ENCODE data around the gene RPH3AL.
"Not testable (repeated sequence)": the region's sequence is repeated elsewhere in the genome, so short reads cannot be mapped to it uniquely, and the experiment has no call there.

RPH3AL gene

DNA sequence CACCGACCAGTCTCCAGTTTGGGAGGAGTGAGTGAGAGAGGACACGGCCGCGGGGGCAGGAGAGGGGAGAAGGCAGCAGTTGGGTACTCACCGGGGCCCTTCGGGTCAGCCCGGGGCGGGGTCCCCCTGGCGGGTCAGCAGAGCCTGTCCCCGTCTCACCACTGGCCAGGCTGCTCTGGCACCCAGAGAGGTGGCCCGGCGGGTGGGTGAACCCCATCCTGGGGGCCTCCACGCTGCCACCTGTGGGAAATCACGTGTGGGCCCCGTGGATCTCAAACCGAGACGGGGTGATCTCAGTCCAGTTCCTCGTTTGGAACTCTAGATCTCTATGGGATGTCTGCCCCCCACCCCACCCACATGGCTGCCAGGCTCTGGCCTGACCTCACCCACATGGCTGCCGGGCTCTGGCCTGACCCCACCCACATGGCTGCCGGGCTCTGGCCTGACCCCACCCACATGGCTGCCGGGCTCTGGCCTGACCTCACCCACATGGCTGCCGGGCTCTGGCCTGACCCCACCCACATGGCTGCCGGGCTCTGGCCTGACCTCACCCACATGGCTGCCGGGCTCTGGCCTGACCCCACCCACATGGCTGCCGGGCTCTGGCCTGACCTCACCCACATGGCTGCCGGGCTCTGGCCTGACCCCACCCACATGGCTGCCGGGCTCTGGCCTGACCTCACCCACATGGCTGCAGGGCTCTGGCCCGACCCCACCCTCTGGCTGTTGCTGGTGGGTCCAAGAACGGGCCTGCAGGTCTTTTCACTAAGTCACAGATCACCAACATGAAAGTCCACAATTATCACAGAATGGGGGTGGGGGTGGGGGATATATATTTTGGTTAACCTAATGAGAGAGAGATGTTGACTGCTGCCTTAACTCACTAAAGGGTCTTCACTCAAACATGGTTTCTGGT, 136.8 kb downstream of the RPH3AL start:
- DNase-seq, result not testable (repeated sequence)

DNA sequence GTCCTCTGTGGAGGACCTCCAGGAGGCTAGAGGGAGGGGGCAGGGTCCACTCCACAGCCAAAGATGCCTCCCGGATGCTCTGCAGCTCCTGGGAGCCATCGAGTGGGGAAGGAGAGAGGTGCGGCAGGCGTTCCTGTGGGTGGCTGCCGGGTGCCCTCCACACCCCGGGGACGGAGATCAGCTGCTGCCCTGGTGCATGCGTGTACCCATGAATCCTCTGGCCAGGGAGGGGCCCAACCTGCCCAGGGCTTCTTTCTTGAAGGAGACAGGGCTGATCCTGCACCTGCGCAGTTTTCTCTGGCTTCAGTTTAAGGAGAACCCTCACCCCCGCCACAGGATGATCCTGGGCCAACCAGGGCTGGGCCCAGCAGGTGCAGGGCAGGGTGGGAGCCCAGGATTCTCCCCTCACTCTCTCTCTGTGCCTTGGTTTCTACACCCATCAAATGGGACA, 137.7 kb downstream of the RPH3AL start:
- DNase-seq, result no peak

DNA sequence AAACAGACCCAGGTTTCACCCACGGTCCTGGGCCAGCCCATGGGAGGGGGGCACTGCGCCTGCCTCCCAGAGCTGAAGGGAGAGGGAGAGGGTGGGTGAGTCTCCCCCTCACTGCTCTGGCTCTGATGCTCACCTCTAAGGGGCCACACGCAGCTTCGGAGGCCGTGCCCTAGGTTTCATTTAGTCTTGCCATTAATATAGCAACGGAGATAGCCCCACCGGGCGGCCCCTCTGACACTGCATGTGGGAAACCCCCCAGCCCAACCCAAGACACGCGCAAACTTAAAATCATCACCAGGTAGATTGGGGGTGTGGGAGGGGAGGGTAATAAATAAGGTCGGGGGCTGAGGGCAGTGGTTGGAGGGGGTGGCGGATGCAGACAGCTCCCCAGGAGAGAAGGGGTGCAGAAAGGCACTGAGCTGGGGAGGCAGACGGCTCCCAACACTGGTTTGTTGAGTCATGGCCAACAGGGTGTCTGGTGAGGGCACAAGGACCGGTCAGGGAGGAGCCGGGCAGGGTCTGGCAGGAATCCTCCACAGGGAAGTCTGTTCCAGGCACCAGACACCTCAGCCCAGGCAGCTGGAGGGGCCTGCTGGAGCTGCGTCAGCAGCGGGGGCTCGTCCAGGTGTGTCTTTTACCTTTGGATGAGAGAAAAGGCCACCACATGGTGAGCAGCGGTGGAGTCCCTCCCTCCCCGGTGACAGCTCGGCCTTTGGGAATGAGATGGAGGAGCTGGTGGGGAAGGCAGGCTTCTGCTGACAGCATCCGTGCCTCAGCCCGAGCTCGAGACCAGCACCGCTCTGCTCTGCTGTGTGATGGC, 139.1 kb downstream of the RPH3AL start:
- DNase-seq, result no peak

DNA sequence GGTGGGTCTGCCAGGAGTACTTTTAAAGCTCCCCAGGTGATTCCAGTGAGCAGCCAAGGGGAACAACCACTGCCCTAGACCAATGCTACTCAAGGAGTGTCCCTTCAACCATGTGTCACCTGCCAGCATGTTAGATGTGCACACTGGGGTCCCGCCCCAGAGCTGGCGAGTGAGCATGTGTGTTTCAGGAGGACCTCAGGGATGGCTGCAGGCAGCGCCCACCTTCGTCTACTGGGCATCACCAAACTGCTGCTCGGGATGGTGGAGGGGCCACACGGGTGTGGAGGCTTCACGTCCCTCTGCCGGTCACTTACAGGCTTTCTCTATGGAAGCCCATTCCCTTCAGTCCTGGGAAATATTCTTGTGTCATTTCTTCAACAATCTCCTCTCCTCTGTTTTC, 142.2 kb downstream of the RPH3AL start:
- DNase-seq, result no peak

DNA sequence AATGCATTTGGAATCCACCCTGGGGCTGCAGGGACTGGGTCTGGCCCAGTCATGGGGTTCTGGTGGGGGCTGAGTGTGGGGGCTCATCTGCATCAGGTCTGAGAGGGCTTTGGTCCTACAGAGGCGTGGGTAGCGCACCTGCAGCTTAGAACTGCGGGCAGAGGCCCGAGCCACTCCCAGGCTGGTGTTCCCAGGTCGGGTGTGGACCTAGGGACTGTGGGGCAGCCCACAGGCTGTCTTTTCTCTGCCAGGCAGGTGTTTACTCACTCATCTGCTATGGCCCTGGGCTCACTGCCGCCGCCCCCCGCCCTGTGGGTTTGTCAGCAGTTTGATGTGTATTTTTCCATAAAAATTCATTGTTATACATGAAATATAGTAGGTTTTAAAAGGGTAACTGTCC, 144.2 kb downstream of the RPH3AL start:
- DNase-seq, result no peak

DNA sequence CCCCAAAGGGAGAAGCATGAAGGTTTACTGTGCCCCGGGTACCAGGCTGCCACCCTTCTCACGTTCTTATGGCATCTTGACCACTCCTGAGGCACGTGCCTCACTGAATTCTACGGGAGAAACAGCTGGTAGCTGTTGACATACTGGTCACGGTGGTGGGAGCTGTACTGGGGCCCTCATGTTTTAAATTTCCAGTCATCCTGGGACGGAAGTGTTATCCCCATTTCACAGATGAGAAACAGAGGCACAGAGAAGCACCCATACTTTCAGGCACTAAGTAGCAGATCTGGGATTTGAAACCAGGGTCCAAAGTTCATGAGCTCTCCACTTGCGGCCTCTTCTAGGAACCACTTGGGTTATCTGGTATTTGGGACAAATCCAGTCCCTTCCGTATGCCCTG, 144.8 kb downstream of the RPH3AL start:
- no peak for DNase-seq

DNA sequence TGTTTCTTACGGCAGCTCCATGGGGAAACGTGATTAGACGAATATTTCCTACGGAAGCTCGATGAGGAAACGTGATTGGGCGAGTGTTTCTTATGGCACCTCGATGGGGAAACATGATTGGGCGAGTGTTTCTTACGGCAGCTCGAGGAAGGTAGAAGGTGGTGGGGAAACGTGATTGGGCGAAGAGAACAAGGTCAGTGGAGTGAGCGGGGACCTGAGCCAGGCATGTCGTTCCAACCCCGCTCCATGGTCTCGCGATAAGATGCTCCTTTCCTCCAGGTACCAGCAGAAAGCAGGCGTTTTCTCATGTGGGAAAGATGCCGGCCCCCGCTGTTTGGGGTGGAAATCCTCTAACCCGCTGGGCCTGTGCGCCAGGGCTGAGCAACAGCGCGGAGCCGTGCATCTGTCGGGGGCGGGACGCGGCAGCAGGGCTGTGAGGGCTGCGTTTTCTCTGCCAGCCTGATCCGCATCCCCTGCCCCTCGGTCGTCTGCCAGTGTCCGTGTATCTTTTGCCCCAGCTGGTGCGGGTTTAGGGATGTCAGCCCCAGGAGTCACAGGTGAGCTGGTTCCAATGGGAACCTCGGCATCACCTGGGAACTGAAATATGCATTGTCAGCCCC, 145.6 kb downstream of the RPH3AL start:
- no peak for DNase-seq

DNA sequence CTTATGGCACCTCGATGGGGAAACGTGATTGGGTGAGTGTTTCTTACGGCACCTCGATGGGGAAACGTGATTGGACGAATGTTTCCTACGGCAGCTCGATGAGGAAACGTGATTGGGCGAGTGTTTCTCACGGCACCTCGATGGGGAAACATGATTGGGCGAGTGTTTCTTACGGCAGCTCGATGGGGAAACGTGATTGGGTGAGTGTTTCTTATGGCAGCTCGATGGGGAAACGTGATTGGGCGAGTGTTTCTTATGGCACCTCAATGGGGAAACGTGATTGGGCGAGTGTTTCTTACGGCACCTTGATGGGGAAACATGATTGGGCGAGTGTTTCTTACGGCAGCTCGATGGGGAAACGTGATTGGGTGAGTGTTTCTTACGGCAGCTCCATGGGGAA, 146.1 kb downstream of the RPH3AL start:
- not testable (repeated sequence) for DNase-seq

DNA sequence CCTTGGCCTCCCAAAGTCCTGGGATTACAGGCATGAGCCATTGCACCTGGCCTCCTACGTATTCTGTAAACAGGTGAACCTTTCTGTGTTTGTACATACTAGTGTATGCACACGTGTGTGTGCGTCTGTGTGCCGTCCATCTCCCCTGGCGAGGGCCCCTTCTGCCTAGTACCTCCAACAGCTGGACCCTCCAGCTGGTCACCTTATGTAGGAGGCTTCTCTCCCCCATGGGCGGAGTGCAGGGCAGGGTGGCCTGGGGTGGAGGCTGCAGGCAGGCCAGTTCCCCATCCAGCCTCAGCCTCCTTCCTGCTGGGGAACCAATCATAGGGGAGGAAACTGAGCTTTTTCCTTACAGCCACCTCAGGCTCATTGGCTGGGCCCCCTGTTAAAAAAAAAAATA, 146.8 kb downstream of the RPH3AL start:
- no peak for DNase-seq

DNA sequence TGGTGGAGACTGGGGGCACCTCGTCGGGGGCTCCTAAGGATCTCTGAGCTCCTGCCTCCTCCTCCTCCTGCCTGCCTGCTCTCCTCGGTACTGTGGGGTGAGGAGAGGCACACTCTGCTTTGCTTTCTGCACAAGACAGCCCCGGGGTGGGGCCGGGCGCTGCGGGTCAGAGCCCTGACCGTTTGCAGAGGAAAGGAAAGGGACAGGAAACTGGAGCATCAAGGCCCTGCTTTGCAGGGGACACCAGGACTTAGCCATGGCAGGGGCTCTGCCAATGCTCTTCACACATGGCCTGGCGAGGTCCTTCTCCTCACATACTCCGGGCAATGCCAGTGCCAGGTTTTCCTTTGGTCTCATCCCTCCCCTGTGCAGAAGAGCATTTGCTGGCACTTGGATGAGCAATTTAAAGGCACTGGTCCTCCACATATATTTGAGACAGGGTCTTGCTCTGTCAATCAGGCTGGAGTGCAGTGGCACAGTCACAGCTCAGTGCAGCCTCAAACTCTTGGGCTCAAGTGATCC, 147.4 kb downstream of the RPH3AL start:
- no peak for DNase-seq

DNA sequence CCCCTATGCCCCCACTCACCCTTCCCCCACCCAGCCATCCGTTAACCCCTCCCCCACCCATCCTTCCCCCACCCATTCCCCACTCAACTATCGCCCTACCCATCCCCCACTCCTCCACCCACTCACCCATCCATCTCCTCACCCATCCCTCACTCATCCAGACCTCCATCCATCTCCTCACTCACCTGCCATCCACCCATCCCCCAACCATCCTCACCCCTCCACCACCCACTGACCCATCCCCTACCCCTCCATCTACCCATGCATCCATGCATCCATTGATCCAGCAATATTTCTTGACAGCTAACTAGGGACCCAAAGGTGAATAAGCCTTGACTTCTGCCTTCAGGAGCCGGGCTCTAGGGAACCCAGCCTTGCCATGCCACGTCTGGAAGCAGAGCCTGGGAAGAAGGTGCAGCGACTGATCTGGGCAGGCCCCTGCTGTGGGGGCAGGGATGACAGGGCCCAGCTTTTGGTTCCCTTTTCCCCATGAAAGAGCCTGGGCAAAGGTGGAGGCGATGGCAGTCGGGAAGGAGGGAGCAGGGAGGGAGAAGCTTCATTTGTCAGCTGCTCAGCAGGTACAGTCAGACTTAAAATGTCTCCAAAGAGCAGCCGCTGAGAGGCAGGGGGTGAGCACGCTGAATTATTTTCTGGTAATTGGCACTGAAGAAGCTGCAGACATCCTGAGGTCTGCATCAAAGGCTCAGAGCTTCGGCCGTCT, 148.0 kb downstream of the RPH3AL start:
- no peak for DNase-seq

DNA sequence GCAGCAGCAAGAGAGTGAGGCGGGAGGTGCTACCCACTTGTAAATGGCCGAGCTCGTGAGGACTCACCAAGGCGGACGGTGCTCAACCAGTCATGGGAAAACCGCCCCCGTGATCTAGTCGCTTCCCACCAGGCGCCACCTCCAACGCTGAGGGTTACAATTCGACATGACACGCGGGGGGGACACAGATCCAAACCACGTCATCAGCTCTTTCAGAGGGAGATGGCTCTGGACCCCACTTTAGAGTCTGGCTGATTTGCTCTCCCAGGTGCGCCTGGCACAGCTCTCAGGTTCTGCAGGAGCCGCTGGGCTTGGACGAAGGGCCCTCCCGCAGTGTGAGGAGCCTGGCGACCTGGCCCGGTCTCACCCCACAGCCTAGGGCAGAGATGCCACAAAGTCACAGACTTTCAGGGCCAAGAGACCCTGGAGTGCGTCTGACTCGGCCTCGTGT, 150.1 kb downstream of the RPH3AL start:
- no peak for DNase-seq

DNA sequence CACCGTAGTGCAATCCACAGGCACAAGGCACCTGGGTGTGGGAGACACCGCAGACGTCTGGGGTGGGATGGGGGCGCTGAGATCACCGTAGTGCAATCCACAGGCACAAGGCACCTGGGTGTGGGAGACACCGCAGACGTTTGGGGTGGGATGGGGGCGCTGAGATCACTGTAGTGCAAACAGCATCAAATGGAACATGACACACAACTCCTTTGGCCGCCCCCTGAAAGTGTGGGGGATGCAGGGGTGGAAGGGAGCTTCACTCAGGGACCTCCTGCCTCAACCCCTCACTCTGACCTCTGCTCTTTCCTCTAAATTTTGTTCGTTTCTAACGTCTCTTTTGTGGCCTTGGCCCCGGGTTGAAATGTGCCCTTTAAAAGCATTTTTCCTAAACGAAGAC, 150.9 kb downstream of the RPH3AL start:
- not testable (repeated sequence) for DNase-seq

DNA sequence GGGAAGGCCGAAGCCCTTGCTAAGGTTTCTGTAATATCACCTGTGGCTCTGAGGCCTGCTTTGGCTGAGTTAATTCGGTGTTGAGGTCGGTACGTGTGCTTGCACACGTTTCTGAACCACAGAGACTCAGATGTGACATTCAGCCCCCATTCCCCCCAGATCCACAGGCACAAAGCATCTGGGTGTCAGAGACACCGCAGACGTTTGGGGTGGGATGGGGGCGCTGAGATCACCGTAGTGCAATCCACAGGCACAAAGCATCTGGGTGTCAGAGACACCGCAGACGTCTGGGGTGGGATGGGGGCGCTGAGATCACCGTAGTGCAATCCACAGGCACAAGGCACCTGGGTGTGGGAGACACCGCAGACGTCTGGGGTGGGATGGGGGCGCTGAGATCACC, 151.3 kb downstream of the RPH3AL start:
- DNase-seq, result not testable (repeated sequence)

DNA sequence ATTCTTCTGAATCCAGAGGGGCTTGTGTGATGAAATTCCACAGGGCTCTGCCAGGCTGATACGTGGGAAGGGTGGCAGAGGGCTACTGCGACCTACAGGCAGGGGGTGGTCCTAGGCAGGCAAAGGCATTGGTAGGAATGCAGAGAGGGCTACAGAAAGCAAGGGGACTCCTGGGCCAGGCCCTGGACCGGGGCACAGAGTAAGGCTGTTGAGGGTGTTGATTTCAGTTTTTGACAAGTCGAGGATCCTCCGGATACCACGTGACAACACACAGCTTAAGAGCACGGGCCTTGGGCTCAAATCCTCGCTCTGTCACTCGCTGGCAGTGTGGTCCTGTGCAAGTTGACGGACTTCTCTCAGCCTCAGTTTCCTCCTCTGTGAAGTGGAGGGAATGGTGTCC, 152.0 kb downstream of the RPH3AL start:
- no peak for DNase-seq

DNA sequence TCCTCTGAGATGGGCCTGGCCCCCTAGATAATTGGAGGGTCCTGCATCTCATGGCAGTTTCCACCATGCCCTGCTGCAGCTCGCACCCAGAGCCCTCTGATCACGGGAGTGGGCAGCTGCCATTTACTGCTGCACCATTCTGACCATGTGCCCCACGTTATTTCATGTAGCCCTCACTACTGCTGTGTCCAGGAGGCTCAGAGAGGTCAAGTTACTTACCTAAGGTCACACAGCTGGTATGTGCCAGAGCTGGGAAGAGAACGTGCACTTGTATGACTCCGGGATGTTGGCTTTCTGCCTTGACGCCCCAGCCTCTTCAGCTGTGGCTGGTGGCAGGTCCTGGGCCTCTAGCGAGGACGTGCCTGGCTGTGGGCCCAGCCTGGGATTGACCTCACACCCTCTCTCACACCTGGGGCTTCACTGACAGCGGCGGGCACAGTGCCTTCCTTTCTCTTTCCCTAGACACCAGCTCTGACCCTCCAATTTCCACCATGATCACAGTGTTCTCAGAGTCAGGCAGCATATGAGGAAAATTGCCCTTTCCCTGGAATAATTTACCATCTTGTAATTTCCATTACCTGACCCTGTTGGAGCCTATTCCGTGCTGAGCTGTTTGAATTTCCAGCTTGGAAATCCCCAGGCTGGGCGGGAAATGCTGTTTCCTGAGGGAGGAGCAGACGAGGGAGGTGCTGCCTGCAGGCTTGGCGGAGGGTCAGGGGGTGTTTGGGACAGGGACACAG, 152.6 kb downstream of the RPH3AL start:
- DNase-seq, result no peak

DNA sequence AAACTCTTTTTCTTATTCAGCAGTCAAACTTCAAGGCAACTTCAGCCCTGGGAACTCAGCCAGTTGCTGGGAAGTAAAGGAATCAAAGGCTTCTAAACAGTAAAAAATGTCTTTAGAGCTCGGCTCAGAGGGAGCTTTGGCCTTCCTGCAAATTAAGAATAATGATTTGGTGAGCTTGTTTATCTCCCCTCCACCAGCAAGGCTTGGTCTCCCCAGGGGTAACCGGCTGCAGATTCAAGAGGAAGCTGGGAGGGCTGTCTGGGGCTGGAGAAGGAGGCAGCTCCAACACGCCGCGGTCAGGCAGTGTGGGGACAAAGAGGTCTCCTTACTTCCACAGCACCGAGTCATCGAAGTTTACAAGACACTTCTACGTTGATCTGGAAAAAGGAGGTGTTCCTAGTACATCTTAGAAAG, 153.4 kb downstream of the RPH3AL start:
- no peak for DNase-seq

DNA sequence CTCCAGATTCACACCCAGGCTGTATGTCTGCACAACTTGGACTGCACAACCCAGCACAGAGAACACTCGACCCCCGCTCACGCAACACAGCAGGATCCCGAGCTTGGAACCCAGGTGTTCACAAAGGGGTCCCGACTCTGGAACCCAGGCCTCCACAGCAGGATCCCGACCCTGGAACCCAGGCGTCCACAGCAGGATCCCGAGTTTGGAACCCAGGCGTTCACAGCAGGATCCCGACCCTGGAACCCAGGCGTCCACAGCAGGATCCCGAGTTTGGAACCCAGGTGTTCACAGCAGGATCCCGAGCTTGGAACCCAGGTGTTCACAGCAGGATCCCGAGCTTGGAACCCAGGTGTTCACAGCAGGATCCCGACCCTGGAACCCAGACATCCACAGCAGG, 154.4 kb downstream of the RPH3AL start:
- not testable (repeated sequence) for DNase-seq

DNA sequence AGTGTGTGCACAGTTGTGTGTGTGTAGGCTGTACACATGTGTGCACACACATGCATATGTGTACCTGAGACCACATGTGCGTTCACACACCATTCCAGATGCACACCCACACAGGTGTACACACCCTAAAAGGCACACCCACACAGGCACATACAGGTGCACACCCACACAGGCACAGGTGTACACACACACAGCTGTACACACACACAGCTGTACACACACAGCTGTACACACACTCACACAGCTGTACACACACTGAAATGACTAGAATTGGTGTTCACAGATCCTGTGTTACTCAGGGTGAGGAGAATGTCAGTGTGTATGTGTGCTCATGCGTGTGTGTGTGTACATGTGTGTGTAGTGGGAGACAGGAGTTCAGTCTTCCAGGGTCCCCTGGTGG, 155.3 kb downstream of the RPH3AL start:
- DNase-seq, result no peak

DNA sequence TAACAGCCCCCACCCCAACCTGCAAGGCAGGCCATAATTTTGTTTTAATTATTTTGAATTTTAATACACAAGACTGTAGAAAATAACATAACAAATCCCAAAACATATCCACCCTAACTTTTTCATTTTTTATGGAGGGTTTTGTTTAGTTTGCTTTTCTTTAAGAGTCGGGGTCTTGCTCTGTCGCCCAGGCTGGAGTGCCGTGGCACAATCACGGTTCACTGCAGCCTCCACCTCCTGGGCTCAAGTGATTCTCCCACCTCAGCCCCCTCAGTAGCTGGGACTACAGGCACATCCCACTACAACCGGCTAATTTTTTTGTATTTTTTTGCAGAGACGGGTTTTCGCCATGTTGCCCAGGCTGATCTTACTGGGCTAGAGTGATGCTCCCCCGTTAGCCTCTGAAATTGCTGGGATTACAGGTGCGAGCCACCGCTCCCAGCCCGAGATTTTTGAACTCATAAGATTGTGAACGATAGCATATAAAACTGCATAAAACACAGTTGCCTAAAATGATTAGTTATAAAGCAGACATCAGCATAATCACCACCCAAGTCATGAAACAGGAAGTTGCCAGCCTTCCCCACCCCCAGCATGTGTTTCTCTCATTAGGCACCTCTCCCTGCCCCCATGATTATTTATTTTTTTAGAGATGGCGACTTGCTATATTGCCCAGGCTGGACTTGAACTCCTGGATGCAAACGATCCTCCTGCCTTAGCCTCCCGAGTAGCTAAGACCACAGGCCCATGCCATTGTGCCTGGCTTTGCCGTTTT, 157.6 kb downstream of the RPH3AL start:
- DNase-seq, result no peak

Data from NCI-H1048 (cell line).